Esophagus muscularis mucosa (tissue), 3 donors: ENCODE measurements around the gene DUSP19.

Source experiments
- POLR2AphosphoS5 ChIP-seq, 2 donors: sonication (generic); formaldehyde crosslinking; IDR thresholded peaks; one replicate each; pipeline ENCODE4 v1.6.1; 2017; ENCODE audit warnings: antibody characterized with exemption in 2 of 2
- TF ChIP-seq, protein P1 (sequence below), 3 experiments: fragments of 200-600 bp in 2 of 3; fragments of 450-650 bp in 1 of 3; sonication (generic) in 2 of 3; IDR thresholded peaks; one replicate each; pipeline ENCODE4 v1.5.1; 2017 to 2019; ENCODE audit warnings: antibody characterized with exemption in 3 of 3, mild to moderate bottlenecking in 2 of 3, moderate library complexity in 1 of 3

GRCh38 chr2:183123117-183123958 is 44.8 kb downstream of the DUSP19 start:
- no peak for TF ChIP-seq POLR2AphosphoS5 (IDR thresholded peaks at IDR 0.05)
- TF ChIP-seq, protein P1, sequence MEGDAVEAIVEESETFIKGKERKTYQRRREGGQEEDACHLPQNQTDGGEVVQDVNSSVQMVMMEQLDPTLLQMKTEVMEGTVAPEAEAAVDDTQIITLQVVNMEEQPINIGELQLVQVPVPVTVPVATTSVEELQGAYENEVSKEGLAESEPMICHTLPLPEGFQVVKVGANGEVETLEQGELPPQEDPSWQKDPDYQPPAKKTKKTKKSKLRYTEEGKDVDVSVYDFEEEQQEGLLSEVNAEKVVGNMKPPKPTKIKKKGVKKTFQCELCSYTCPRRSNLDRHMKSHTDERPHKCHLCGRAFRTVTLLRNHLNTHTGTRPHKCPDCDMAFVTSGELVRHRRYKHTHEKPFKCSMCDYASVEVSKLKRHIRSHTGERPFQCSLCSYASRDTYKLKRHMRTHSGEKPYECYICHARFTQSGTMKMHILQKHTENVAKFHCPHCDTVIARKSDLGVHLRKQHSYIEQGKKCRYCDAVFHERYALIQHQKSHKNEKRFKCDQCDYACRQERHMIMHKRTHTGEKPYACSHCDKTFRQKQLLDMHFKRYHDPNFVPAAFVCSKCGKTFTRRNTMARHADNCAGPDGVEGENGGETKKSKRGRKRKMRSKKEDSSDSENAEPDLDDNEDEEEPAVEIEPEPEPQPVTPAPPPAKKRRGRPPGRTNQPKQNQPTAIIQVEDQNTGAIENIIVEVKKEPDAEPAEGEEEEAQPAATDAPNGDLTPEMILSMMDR (IDR thresholded peaks at IDR 0.05) = no peak
